ENCODE results near the gene CANT1. TPM values are rescaled to one million over a fixed set of nuclear protein-coding genes. Genes with fewer than 3 reads are reported as not detected.
A peak's percentile ranks its signal among the peaks of the same experiment; 100 is the strongest.

Gene CANT1
- total RNA-seq, 1 experiment from 2014 or later, result 86.4 TPM

GRCh38 chr17:79041041-79041570, 31.5 kb upstream of the CANT1 start:
- ChIA-PET POLR2A (interaction anchor here (1.5 kb wide), 1 partner anchor 33 kb away, joined by 3 read pairs; the partner anchor contains the start of gene ENGASE), CTCF (interaction anchor here (1.0 to 1.5 kb wide), 2 partner anchors 14 to 22 kb away, joined by 3 to 10 read pairs; no protein-coding TSS in a partner anchor)
- no peak overlapping the region for H3K4me3 ChIP-seq (ENCODE audit: low read depth, low read length)
- no peaks in the 10 kb centered on the region for H3K9me3 ChIP-seq
- no peaks in the 10 kb centered on the region for H3K36me3 ChIP-seq (ENCODE audit: control insufficient read depth, insufficient read depth, low read length)
- H3K4me1 ChIP-seq, result no peaks in the 10 kb centered on the region
- Mint-ChIP-seq H3K27ac (ENCODE audit: unreplicated experiment) (no peak overlapping the region), H3K36me3 (ENCODE audit: insufficient read depth, unreplicated experiment) (no peaks in the 10 kb centered on the region), H3K4me3 (ENCODE audit: unreplicated experiment) (no peak overlapping the region), H3K9me3 (ENCODE audit: unreplicated experiment) (no peaks in the 10 kb centered on the region), H3K27me3 (ENCODE audit: insufficient read depth, unreplicated experiment) (no peaks in the 10 kb centered on the region), H3K4me1 (ENCODE audit: low read depth, unreplicated experiment) (peaks cover 6% of the 10 kb centered on the region)
- DNase-seq, result no peak
- TF ChIP-seq CTCF (IDR thresholded peaks at IDR 0.05; ENCODE audit: insufficient read depth in 1 of 2, low read depth in 1 of 2, low read length in 1 of 2, severe bottlenecking in 1 of 2, unreplicated experiment in 1 of 2), result no peak
- intact Hi-C loops (cut with micrococcal nuclease; ENCODE audit: unreplicated experiment), result no loop called here
- BruUV-seq (replicated peaks), result no TSS peak
- H3K27me3 ChIP-seq (replicated peaks; ENCODE audit: control insufficient read depth, insufficient read depth, low read length), result no peaks in the 10 kb centered on the region

- Histone ChIP-seq H3K27me3 (replicated peaks; ENCODE audit: control insufficient read depth, insufficient read depth, low read length) (no peaks in the 10 kb centered on the region), H3K9me3 (no peaks in the 10 kb centered on the region), H3K4me1 (no peaks in the 10 kb centered on the region), H3K4me3 (ENCODE audit: low read depth, low read length) (no peak overlapping the region), H3K36me3 (ENCODE audit: control insufficient read depth, insufficient read depth, low read length) (no peaks in the 10 kb centered on the region)
- Mint-ChIP-seq H3K27ac (ENCODE audit: unreplicated experiment) (peak overlapping the region; percentile 28), H3K4me3 (ENCODE audit: unreplicated experiment) (no peak overlapping the region), H3K36me3 (ENCODE audit: insufficient read depth, unreplicated experiment) (no peaks in the 10 kb centered on the region), H3K4me1 (ENCODE audit: low read depth, unreplicated experiment) (peaks cover under 1% of the 10 kb centered on the region), H3K27me3 (ENCODE audit: insufficient read depth, unreplicated experiment) (no peaks in the 10 kb centered on the region), H3K9me3 (ENCODE audit: unreplicated experiment) (no peaks in the 10 kb centered on the region)
- BruUV-seq (replicated peaks), result no TSS peak
- ChIA-PET CTCF (interaction anchor here (0.6 kb wide), 1 partner anchor 706 kb away, joined by 5 read pairs; no protein-coding TSS in a partner anchor), POLR2A (interaction anchor here (1.5 kb wide), 1 partner anchor 35 kb away, joined by 3 read pairs; the partner anchor contains the start of gene ENGASE)
- intact Hi-C loops (cut with micrococcal nuclease; ENCODE audit: unreplicated experiment), result no loop called here
- DNase-seq, result no peak
- no peak for TF ChIP-seq CTCF (IDR thresholded peaks at IDR 0.05; ENCODE audit: insufficient read depth in 1 of 2, low read depth in 1 of 2, low read length in 1 of 2, severe bottlenecking in 1 of 2, unreplicated experiment in 1 of 2)
These were observed 30.3 kb upstream of the CANT1 start for GRCh38 chr17:79039886-79040285.

- ChIA-PET POLR2A (no interaction called here), CTCF (no interaction called here)
These were observed 29.6 kb upstream of the CANT1 start for GRCh38 chr17:79039171-79039570.

More at GRCh38 chr17:79039171-79039570, 29.6 kb upstream of the CANT1 start:
- DNase-seq, result no peak
- no peaks in the 10 kb centered on the region for H3K9me3 Mint-ChIP-seq (ENCODE audit: unreplicated experiment)
- Histone ChIP-seq H3K9me3 (no peaks in the 10 kb centered on the region), H3K4me1 (no peaks in the 10 kb centered on the region), H3K36me3 (ENCODE audit: control insufficient read depth, insufficient read depth, low read length) (no peaks in the 10 kb centered on the region), H3K4me3 (ENCODE audit: low read depth, low read length) (no peak overlapping the region), H3K27me3 (replicated peaks; ENCODE audit: control insufficient read depth, insufficient read depth, low read length) (no peaks in the 10 kb centered on the region)
- no TSS peak for BruUV-seq (replicated peaks)
- H3K27me3 Mint-ChIP-seq (ENCODE audit: insufficient read depth, unreplicated experiment), result no peaks in the 10 kb centered on the region
- intact Hi-C loops (cut with micrococcal nuclease; ENCODE audit: unreplicated experiment), result no loop called here
- H3K27ac Mint-ChIP-seq (ENCODE audit: unreplicated experiment), result no peak overlapping the region
- H3K36me3 Mint-ChIP-seq (ENCODE audit: insufficient read depth, unreplicated experiment), result no peaks in the 10 kb centered on the region
- no peaks in the 10 kb centered on the region for H3K4me1 Mint-ChIP-seq (ENCODE audit: low read depth, unreplicated experiment)
- no peak for TF ChIP-seq CTCF (IDR thresholded peaks at IDR 0.05; ENCODE audit: insufficient read depth in 1 of 2, low read depth in 1 of 2, low read length in 1 of 2, severe bottlenecking in 1 of 2, unreplicated experiment in 1 of 2)
- H3K4me3 Mint-ChIP-seq (ENCODE audit: unreplicated experiment), result no peak overlapping the region
